Mononuclear cell (primary cell): ENCODE results near the gene SLC29A3. TPM values are rescaled to one million over a fixed set of nuclear protein-coding genes. Genes with fewer than 3 reads are reported as not detected.

Source experiments
- H3K27me3 ChIP-seq: 2 replicates; pipeline ENCODE4 v1.6.0; 2011; ENCODE audit warnings: low read length, control low read depth; ENCODE audit not compliant: insufficient read depth
- H3K4me1 ChIP-seq: 2 replicates; pipeline ENCODE4 v1.5.1; 2011; ENCODE audit warnings: mild to moderate bottlenecking, low read length, control low read depth; ENCODE audit not compliant: insufficient read depth
- H3K4me3 ChIP-seq: 2 replicates; pipeline ENCODE4 v1.5.1; 2011; ENCODE audit warnings: mild to moderate bottlenecking, low read length, moderate library complexity
- H3K9me3 ChIP-seq: 2 replicates; pipeline ENCODE4 v1.5.1; 2011; ENCODE audit warnings: low read depth, mild to moderate bottlenecking, control low read depth, low read length
- total RNA-seq: library from RNA; depleted of rRNA; stranded (reverse); fragments of >200 nt; gene quantifications from one replicate; pipeline ENCODE4 v1.2.3, GENCODE V29; 2012

SLC29A3 gene
- total RNA-seq, 1 donor = 2.6 TPM

DNA sequence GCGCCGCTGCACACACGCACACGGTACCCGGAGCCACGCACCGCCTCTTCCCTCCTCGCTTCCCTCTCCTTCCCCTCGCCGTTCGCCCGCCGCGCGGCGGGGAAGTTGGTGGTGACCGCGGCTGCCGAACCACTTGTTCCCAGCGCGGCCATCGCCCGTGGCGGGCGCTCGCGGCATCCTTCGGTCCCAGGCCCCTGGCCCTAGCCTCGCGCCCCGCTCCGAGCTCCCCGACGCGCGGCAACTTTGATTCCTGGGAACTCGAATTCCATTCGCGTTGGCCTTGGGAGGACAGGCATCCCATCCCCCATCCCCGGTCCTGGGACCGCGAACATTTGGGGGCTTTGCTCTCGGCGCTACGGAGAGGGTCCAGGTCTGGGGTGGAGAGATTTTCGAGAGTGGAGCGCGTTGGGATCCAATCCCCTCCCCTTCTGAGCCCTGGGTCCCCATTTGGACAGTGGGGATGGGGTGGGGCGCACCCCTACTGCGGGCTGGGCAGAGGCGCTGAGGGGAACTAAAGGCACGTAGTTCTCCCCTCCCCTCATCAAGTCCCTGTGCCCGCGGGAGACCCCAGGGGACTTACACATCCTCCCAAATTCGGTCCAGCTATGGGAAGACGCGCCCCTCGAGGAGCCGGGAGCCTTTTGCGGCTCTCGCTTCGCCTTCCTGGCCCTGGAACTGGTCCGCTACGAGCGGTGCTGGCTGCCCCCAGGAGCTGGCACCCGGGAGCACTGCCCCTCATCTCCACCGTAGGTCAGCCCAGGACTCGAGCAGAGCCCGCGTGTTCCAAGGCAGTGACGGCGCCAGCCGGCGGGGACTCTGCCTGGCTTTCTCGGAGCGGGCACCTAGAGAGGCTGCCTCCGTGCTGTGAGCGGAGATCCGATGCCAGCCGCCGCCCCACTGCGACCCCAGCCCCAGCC, 78.5 kb downstream of the SLC29A3 start:
- Histone ChIP-seq H3K9me3 (no peaks in the 10 kb centered on the region), H3K4me1 (peaks cover 15% of the 10 kb centered on the region), H3K27me3 (peaks cover 42% of the 10 kb centered on the region), H3K4me3 (no peak overlapping the region)

DNA sequence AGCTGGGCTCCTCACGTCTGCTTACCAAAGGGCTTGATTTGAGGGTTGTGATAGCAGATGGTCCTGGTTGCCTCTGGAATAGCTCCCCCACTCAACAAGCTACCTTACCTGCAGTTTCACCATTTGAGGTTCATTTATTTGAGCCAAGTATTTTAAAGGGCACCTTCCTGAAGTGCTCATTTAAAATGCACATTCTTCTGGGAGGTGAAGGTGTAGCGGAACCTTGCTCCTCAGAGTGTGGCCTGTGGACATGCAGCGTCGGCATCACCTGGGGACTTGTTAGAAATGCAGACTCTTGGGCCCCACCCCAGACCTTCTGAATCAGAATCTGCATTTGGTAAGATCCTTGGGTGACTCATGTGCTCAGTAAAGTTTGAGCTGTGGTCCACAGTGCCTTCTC, 79.9 kb downstream of the SLC29A3 start:
- H3K27me3 ChIP-seq = peaks cover 42% of the 10 kb centered on the region
- peaks cover 15% of the 10 kb centered on the region for H3K4me1 ChIP-seq
- H3K9me3 ChIP-seq = no peaks in the 10 kb centered on the region
- H3K4me3 ChIP-seq = no peak overlapping the region

- Histone ChIP-seq H3K9me3 (no peaks in the 10 kb centered on the region), H3K27me3 (peaks cover 38% of the 10 kb centered on the region), H3K4me1 (peaks cover 15% of the 10 kb centered on the region), H3K4me3 (no peak overlapping the region)
These were observed 80.9 kb downstream of the SLC29A3 start for GRCh38 chr10:71399946-71400345.

DNA sequence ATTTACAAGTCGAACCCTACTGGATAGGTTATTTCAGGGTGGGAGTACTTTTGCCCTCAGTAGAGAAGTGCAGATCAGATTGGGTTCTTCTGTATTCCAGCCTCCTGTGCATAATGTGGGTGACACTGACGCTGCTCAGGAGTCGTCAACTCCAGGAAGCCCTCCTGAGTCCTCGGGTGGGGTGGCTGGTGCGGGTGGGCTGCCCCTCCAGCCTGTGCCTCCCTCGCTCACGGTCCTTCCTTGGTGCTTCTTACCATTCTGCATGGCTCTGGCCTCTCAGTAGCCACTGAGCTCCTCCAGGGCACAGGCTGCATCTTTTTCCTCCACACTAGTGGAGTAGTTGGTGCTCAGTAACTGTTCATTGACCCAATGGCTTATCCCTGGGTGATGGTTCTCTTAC, 82.0 kb downstream of the SLC29A3 start:
- Histone ChIP-seq H3K27me3 (peaks cover 26% of the 10 kb centered on the region), H3K4me3 (no peak overlapping the region), H3K4me1 (peaks cover 15% of the 10 kb centered on the region), H3K9me3 (no peaks in the 10 kb centered on the region)

DNA sequence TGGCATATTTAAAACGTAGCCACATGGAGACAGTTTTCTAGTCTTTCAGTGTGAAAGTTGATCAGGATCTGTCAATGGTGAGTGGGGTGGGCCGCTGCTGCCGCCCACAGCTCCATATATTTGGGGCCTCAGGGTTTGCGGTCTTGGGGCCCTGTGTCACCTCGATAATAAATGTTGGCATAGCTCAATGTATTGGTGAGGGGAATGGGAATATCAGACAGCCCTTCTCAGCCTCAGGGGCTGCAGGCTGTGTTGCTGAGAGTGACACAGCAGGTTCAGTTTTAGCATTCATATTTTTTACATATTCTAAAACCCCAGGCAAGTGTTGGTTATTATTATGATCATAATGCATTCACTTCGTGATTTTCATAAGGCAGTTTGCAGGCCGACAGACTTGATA, 82.9 kb downstream of the SLC29A3 start:
- H3K27me3 ChIP-seq = peaks cover 23% of the 10 kb centered on the region
- no peaks in the 10 kb centered on the region for H3K9me3 ChIP-seq
- H3K4me3 ChIP-seq = no peak overlapping the region
- peaks cover 12% of the 10 kb centered on the region for H3K4me1 ChIP-seq

DNA sequence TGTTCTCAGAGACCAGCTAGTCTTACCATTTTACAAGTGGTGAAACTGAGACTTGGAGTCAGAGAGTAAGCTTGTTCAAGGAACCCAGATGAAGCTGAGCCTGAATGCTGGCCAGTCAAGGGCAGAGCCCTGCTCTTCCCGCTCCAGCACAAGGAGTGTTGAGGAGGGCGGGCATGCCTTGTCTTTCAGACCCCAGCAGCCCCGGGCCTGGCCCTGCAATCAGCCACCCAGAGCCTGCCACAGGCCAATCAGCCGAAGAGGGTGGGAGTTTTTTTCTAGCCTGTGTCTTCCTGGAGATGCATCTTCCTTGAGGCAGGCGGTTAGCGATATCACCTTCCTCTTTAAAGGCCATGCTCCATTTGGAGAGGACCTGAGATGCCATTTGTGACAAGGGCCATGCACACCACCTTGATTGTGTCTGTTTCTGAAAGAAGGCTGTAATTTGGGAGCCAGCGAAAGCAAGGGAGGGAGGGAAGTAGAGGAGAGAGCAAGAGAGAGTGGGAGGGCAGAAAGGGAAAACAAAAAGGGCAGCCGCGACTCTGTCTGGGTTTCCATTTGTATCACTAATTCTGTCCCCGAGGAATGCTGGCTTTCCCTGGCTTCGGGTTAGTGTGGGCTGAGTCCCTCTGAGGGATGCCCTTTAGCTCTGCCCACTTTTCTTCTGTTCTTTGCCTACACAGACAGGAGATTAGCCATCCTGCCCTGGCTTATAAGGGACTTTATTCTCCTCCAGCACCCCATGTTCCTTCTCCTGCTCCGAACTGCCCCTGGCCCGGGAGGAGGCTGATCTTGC, 85.6 kb downstream of the SLC29A3 start:
- Histone ChIP-seq H3K4me3 (no peak overlapping the region), H3K9me3 (no peaks in the 10 kb centered on the region), H3K27me3 (no peaks in the 10 kb centered on the region), H3K4me1 (no peaks in the 10 kb centered on the region)

DNA sequence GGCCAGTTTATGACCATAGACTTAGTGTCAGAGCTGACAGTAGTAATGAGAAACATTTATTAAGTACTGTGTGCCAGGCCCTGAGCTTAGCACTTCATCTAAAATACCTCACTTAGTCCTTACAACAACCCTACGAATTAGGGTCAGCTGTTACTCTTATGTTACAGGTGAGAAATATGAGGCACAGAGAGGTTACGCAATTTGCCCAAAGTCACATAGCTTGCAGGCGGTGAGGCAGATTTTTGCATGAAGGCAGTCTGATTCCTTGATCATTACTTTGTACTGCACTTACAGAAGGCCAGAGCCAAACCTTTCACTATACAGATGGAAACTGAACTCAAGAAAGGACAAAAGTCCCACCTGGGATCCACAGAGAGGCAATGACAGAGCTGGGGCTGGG, 87.8 kb downstream of the SLC29A3 start:
- no peaks in the 10 kb centered on the region for H3K4me1 ChIP-seq
- peaks cover 15% of the 10 kb centered on the region for H3K9me3 ChIP-seq
- H3K27me3 ChIP-seq = no peaks in the 10 kb centered on the region
- no peak overlapping the region for H3K4me3 ChIP-seq

- no peaks in the 10 kb centered on the region for H3K27me3 ChIP-seq
- no peak overlapping the region for H3K4me3 ChIP-seq
- H3K9me3 ChIP-seq = peaks cover 17% of the 10 kb centered on the region
- H3K4me1 ChIP-seq = no peaks in the 10 kb centered on the region
These were observed 89.6 kb downstream of the SLC29A3 start for GRCh38 chr10:71408436-71409225.

DNA sequence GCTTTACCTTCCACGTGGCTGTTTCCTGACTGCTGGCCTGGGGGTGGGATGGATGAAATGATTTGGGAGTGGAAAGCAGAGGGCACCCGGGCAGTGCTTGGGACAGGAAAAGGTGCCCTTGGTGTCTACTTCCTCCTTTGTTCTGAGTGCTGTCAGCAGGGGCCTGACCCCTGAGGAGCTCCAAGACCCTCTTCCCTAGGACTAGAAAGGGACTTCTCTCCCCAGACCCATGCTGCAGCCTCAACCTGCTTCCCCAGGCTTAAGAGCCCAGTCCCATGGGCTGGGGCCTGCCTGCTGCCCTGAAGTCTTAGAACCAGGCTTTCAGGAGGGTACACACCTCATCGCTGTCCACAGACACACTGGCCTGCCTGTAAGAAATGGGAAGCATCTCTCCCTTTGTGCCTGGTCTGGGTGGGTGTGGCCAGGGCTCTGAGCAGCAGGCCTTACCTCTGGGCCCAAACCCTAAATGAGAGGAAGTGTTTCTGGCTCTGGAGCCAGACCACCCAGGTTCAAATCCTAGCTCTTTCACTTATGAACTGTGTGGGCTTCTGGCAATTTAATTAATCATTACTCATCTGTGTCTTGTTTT, 90.6 kb downstream of the SLC29A3 start:
- peaks cover 3% of the 10 kb centered on the region for H3K27me3 ChIP-seq

More for the DNA sequence above, 90.6 kb downstream of the SLC29A3 start:
- Histone ChIP-seq H3K9me3 (peaks cover 17% of the 10 kb centered on the region), H3K4me1 (no peaks in the 10 kb centered on the region), H3K4me3 (no peak overlapping the region)

Other genes with a start within 250 kb of the SLC29A3 start
- 0.10 TPM for gene UNC5B, start 106.7 kb upstream of the SLC29A3 start, total RNA-seq
- gene CDH23, start 77.7 kb downstream of the SLC29A3 start, total RNA-seq = 5.0 TPM